ENCODE results near the gene ADA. TPM values are rescaled to one million over a fixed set of nuclear protein-coding genes. Genes with fewer than 3 reads are reported as not detected.

The ADA gene
- total and polyA plus RNA-seq, 9 of the 15 experiments (the other 6 are each of a cell fraction or from before 2014, with no cell fraction given) = 2.4 to 26.1 (median 5.3) TPM

GRCh38 chr20:44603327-44603726 lies 48.2 kb downstream of the ADA start:
- Histone ChIP-seq H3K4me3 (no peak overlapping the region), H3K79me2 (ENCODE audit: control insufficient read depth, insufficient read depth, low read length) (no peaks in the 10 kb centered on the region), H3K9me3 (replicated peaks; ENCODE audit: control insufficient read depth, insufficient read depth, low read depth, low read length) (no peaks in the 10 kb centered on the region), H2AFZ (ENCODE audit: low read depth, low read length) (no peak overlapping the region), H3K9ac (ENCODE audit: insufficient read depth in 1 of 2, low read depth in 2 of 2, low read length in 2 of 2) (no peak overlapping the region), H3K4me1 (replicated peaks in 1 of 2; ENCODE audit: control insufficient read depth in 2 of 2, insufficient read depth in 2 of 2, low read length in 2 of 2) (peaks cover 0 to 6% of the 10 kb centered on the region in 2 experiments; a peak in 3 of 5 replicates), H3K27ac (ENCODE audit: extremely low read depth, low read depth, low read length) (no peak overlapping the region), H3K4me2 (ENCODE audit: insufficient read depth, low read length) (no peak overlapping the region), H3K36me3 (ENCODE audit: control insufficient read depth, insufficient read depth, low read length) (no peaks in the 10 kb centered on the region), H4K20me1 (replicated peaks; ENCODE audit: control insufficient read depth, insufficient read depth, low read length) (no peaks in the 10 kb centered on the region), H3K9me1 (ENCODE audit: control insufficient read depth, insufficient read depth, low read length) (no peaks in the 10 kb centered on the region), H3K27me3 (ENCODE audit: control insufficient read depth in 2 of 2, insufficient read depth in 2 of 2, low read length in 2 of 2) (no peaks in the 10 kb centered on the region)
- ChIA-PET POLR2A (interaction anchor here (0.5 to 1.6 kb wide), 4 partner anchors 9 to 85 kb away, joined by 3 to 5 read pairs (median 3); no protein-coding TSS in a partner anchor), CTCF (ENCODE audit: low intra/inter-chr PET ratio) (no interaction called here)
- peak; percentile 74 for ATAC-seq
- TF ChIP-seq THAP12 (CRISPR knock-in tag; IDR thresholded peaks at IDR 0.05) (no peak), CTCF (IDR thresholded peaks at IDR 0.05 in 2 of 3, conservative IDR thresholded peaks at IDR 0.05 in 1 of 3; ENCODE audit: insufficient read depth in 2 of 3, low read depth in 1 of 3, low read length in 3 of 3) (peak; percentile 54 to 69 (median 58)), MIER1 (IDR thresholded peaks at IDR 0.05; ENCODE audit: low read depth) (no peak), RAD21 (CRISPR knock-in tag; conservative IDR thresholded peaks at IDR 0.05 in 1 of 2, IDR thresholded peaks at IDR 0.05 in 1 of 2) (peak in 1 of 2 experiments; percentile 46; a peak in 2 of 4 replicates)
- DNase-seq (ENCODE audit: extremely low read depth in 1 of 4, low spot score in 3 of 4) = peak in 2 of 4 experiments; percentile 34 to 36
- intact Hi-C loops (cut with micrococcal nuclease) = no loop called here
- in situ Hi-C loops (cut with MboI) = loop anchor here (10.0 kb wide), 1 partner anchor 389 kb away; the partner anchor contains the start of gene OSER1
- 5% methylated on average over 8 of the region's 8 CpGs for WGBS (ENCODE audit: insufficient coverage, low coverage, missing lambda C conversion rate)
- FAIRE-seq = peak; percentile 46
- BruUV-seq (replicated peaks) = no TSS peak
